GM12878 (cell line): ENCODE results near the gene GRIK2. TPM values are rescaled to one million over a fixed set of nuclear protein-coding genes. Genes with fewer than 3 reads are reported as not detected.

Source experiments
- ATAC-seq: fragments of 200-7000 bp; cut with Tn5 transposase; 3 replicates; pipeline ENCODE4 v1.9.1; 2020; ENCODE audit warnings: mild to moderate bottlenecking, moderate library complexity
- BruUV-seq: library from RNA; stranded (reverse); fragments of 400-500 nt; replicated peaks from 2 replicates; lab custom pipeline; 2021; lab: Mats Ljungman, UMichigan
- CTCF ChIA-PET: fragments of 300-600 bp; sonication (Branson Sonifier 250); formaldehyde crosslinking; extraction: SDS; loops from one replicate; lab custom pipeline; 2021; ENCODE audit warnings: inconsistent platforms; lab: Yijun Ruan, JAX
- POLR2A ChIA-PET: fragments of 350-600 bp; formaldehyde crosslinking; extraction: SDS; loops from one replicate; lab custom pipeline; 2021; ENCODE audit warnings: inconsistent platforms; lab: Charles Lee
- RAD21 ChIA-PET: fragments of 300-600 bp; sonication (Branson Sonifier 250); formaldehyde crosslinking; loops from one replicate; lab custom pipeline; 2023; ENCODE audit warnings: antibody characterized with exemption; ENCODE audit not compliant: unreplicated experiment; lab: Charles Lee
- SMC1A ChIA-PET: fragments of 300-600 bp; sonication (Branson Sonifier 250); formaldehyde crosslinking; loops from one replicate; lab custom pipeline; 2023; ENCODE audit not compliant: unreplicated experiment, uncharacterized antibody; lab: Charles Lee
- DNase-seq: peaks from one replicate; pipeline ENCODE4 v3.0.0-alpha.2; 2011; ENCODE audit warnings: low read depth, low spot score
- FAIRE-seq: peaks from 3 replicates; lab custom pipeline; 2011; peaks lifted over from hg19 to GRCh38; lab: Jason Lieb, UNC
- H2AFZ ChIP-seq: 2 replicates; pipeline ENCODE4 v1.6.0; 2011; ENCODE audit warnings: low read depth, low read length, control low read depth; ENCODE audit not compliant: control insufficient read depth
- H3K27ac ChIP-seq: 2 replicates; pipeline ENCODE4 v1.5.1; 2011; ENCODE audit warnings: control low read depth; ENCODE audit not compliant: control insufficient read depth, insufficient read depth
- H3K27me3 ChIP-seq, 2 experiments: replicated peaks in 1 of 2; 2 replicates each; pipeline versions ENCODE4 v1.6.0 to v1.6.1; 2011; ENCODE audit warnings: low read length in 1 of 2; ENCODE audit not compliant: control insufficient read depth in 2 of 2, insufficient read depth in 2 of 2
- H3K36me3 ChIP-seq, 2 experiments: 2 replicates each; pipeline ENCODE4 v1.5.1; 2011; ENCODE audit warnings: low read length in 1 of 2; ENCODE audit not compliant: control insufficient read depth in 2 of 2, insufficient read depth in 2 of 2
- H3K4me1 ChIP-seq: 2 replicates; pipeline ENCODE4 v1.6.1; 2011; ENCODE audit warnings: mild to moderate bottlenecking, low read length, moderate library complexity, mixed read lengths; ENCODE audit not compliant: control insufficient read depth, insufficient read depth
- H3K4me2 ChIP-seq: 2 replicates; pipeline ENCODE4 v1.6.0; 2011; ENCODE audit warnings: control low read depth; ENCODE audit not compliant: control insufficient read depth, insufficient read depth
- H3K4me3 ChIP-seq: fragments of 200-600 bp; sonication (generic); 2 replicates; pipeline ENCODE4 v1.5.1; 2016
- H3K79me2 ChIP-seq: 2 replicates; pipeline ENCODE4 v1.6.0; 2011; ENCODE audit warnings: low read length; ENCODE audit not compliant: control insufficient read depth, insufficient read depth
- H3K9ac ChIP-seq: 2 replicates; pipeline ENCODE4 v1.8.0; 2011; ENCODE audit warnings: low read length, control low read depth, mixed read lengths; ENCODE audit not compliant: control insufficient read depth, insufficient read depth
- H3K9me3 ChIP-seq: replicated peaks from 3 replicates; pipeline ENCODE4 v1.5.1; 2011; ENCODE audit warnings: mild to moderate bottlenecking, low read length; ENCODE audit not compliant: control insufficient read depth, insufficient read depth
- H4K20me1 ChIP-seq: 2 replicates; pipeline ENCODE4 v1.6.0; 2011; ENCODE audit not compliant: control insufficient read depth, insufficient read depth
- IKZF1 ChIP-seq: fragments of 450-650 bp; conservative IDR thresholded peaks from 2 replicates; pipeline ENCODE4 v1.6.1; 2017; ENCODE audit warnings: antibody characterized with exemption, mild to moderate bottlenecking
- JUND ChIP-seq: IDR thresholded peaks from 2 replicates; pipeline ENCODE4 v1.6.1; 2012; ENCODE audit warnings: low read depth, mild to moderate bottlenecking, low read length, improper control_type of control experiment, moderate library complexity
- KDM1A ChIP-seq: fragments of 200-600 bp; sonication (generic); IDR thresholded peaks from 2 replicates; pipeline ENCODE4 v1.6.1; 2016; ENCODE audit warnings: borderline replicate concordance
- NR2F1 ChIP-seq: fragments of 450-650 bp; conservative IDR thresholded peaks from 2 replicates; pipeline ENCODE4 v1.6.1; 2017; ENCODE audit warnings: mild to moderate bottlenecking
- RAD21 ChIP-seq: IDR thresholded peaks from 2 replicates; pipeline ENCODE4 v1.6.1; 2011; ENCODE audit warnings: mild to moderate bottlenecking, low read depth, low read length, moderate library complexity; ENCODE audit not compliant: insufficient read depth
- RCOR1 ChIP-seq: conservative IDR thresholded peaks from 2 replicates; pipeline ENCODE4 v1.6.1; 2012; ENCODE audit warnings: low read depth, low read length, improper control_type of control experiment
- TCF3 ChIP-seq: IDR thresholded peaks from 2 replicates; pipeline ENCODE4 v1.6.1; 2012; ENCODE audit warnings: low read depth, mild to moderate bottlenecking, low read length, borderline replicate concordance; ENCODE audit not compliant: insufficient read depth
- ZNF217 ChIP-seq: fragments of 450-650 bp; IDR thresholded peaks from 2 replicates; pipeline ENCODE4 v1.6.1; 2017; ENCODE audit warnings: antibody characterized with exemption, mild to moderate bottlenecking
- WGBS: methylation state at CpG from one replicate; pipeline ENCODE4 v1.1.6; 2016; ENCODE audit warnings: low lambda C conversion rate; ENCODE audit not compliant: insufficient replicate concordance, insufficient coverage; ENCODE audit errors: missing lambda C conversion rate; 5-methylcytosine and 5-hydroxymethylcytosine counted together
- in situ Hi-C: fragments of 300-500 bp; cut with MboI; formaldehyde crosslinking; loops from 9 replicates; pipeline ENCODE4 v1.14.3; 2018; ENCODE audit warnings: mixed read lengths
- intact Hi-C: fragments of 100-400 bp; cut with micrococcal nuclease; formaldehyde crosslinking; loops from one replicate; pipeline ENCODE4 v1.14.2; 2022; ENCODE audit not compliant: unreplicated experiment
- polyA plus RNA-seq, 11 experiments: library from polyadenylated mRNA; depleted of rRNA in 4 of 11; unstranded in 6 of 11; stranded (reverse) in 5 of 11; fragments of >200 nt; fragmentation: Nextera tagmentation in 4 of 11; fragmentation: Illumina TruSeq in 1 of 11; extraction: Ambion mirVana in 4 of 11; extraction: Trizol in 1 of 11; gene quantifications; 1 replicate in 1 of 11; 2 replicates in 10 of 11; pipeline versions ENCODE4 v1.2.1 to v1.2.3, GENCODE V29; 2011 to 2016; ENCODE audit warnings: inconsistent platforms in 2 of 11, missing spikeins in 2 of 11, low read depth in 1 of 11
- total RNA-seq, 4 experiments: library from RNA; depleted of rRNA in 3 of 4; stranded (reverse); fragments of >200 nt in 3 of 4; fragmentation: Illumina TruSeq in 1 of 4; extraction: Trizol in 1 of 4; gene quantifications; 2 replicates each; pipeline versions ENCODE4 v1.2.1 to v1.2.3, GENCODE V29; 2013 to 2021
- TF ChIP-seq, protein P1 (sequence below): fragments of 450-650 bp; IDR thresholded peaks from 2 replicates; pipeline ENCODE4 v1.6.1; 2017; ENCODE audit warnings: borderline replicate concordance

The GRIK2 gene
- total and polyA plus RNA-seq, 10 of the 15 experiments (the other 5 are each of a cell fraction or from before 2014, with no cell fraction given), result not detected

DNA sequence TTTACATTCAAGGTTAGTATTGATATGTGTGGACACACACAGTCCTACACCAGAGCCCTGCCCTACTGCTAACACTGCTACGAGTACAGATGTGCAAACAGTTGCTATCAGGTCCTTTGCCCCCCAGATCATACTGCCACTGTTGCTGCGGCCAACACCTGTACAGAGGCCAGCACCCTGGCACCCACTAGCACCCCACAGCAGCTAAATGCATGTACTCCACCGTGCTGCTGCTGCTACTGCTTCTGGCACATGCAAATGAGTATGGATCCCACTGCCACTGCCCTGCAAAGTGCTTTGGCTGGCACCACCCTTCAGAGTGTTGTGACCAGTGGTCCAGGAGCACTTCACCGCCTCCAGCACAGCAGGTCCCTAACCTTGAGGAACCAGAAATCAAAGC is 621.9 kb downstream of the GRIK2 start:
- no peaks in the 10 kb centered on the region for H3K36me3 ChIP-seq
- WGBS, result 0% methylated on average over 4 of the region's 4 CpGs
- ATAC-seq, result no peak
- no peak overlapping the region for H2AFZ ChIP-seq
- no peaks in the 10 kb centered on the region for H3K9me3 ChIP-seq
- ChIA-PET CTCF (no interaction called here), SMC1A (no interaction called here), POLR2A (no interaction called here), RAD21 (no interaction called here)
- in situ Hi-C loops, result no loop called here
- H3K9ac ChIP-seq, result no peak overlapping the region
- TF ChIP-seq, protein P1, sequence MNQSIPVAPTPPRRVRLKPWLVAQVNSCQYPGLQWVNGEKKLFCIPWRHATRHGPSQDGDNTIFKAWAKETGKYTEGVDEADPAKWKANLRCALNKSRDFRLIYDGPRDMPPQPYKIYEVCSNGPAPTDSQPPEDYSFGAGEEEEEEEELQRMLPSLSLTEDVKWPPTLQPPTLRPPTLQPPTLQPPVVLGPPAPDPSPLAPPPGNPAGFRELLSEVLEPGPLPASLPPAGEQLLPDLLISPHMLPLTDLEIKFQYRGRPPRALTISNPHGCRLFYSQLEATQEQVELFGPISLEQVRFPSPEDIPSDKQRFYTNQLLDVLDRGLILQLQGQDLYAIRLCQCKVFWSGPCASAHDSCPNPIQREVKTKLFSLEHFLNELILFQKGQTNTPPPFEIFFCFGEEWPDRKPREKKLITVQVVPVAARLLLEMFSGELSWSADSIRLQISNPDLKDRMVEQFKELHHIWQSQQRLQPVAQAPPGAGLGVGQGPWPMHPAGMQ, result no peak
- no peak for TF ChIP-seq JUND
- no peak for TF ChIP-seq RAD21
- no peak for TF ChIP-seq RCOR1
- TF ChIP-seq IKZF1, result no peak
- no peak for TF ChIP-seq KDM1A
- no peak for TF ChIP-seq NR2F1
- TF ChIP-seq TCF3, result no peak
- TF ChIP-seq ZNF217, result no peak
- intact Hi-C loops, result no loop called here
- no TSS peak for BruUV-seq
- no peaks in the 10 kb centered on the region for H4K20me1 ChIP-seq
- FAIRE-seq, result no peak
- no peaks in the 10 kb centered on the region for H3K4me1 ChIP-seq
- H3K4me2 ChIP-seq, result no peak overlapping the region
- H3K4me3 ChIP-seq, result no peak overlapping the region
- no peak overlapping the region for H3K27ac ChIP-seq
- H3K27me3 ChIP-seq, result no peaks in the 10 kb centered on the region
- DNase-seq, result no peak
- H3K79me2 ChIP-seq, result no peaks in the 10 kb centered on the region
